ENCODE results near the gene EIF3F. TPM values are rescaled to one million over a fixed set of nuclear protein-coding genes. Genes with fewer than 3 reads are reported as not detected.

EIF3F gene
- total RNA-seq, 1 experiment from 2014 or later, result 197 TPM

DNA sequence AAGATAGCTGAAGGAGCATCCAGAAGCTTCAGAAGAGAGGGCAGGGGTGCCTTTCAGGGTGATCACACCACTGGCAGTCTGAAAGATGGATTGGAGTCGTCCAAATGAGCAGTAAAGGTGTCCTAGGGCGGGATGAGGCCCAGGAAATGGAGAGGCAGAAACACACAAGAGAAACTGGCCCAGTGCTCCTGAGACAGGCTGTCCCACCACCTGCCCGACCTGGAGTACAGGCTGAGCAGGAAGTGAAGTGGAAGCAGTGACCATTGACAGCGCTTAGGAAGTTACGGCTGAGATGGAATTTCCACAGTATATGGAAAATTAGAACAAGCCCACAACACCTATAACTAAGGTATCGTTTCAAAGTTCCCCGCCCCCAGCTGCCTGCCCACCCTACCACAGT is 16.1 kb downstream of the EIF3F start:
- Mint-ChIP-seq H3K4me3 (ENCODE audit: low read depth, unreplicated experiment) (no peak overlapping the region), H3K9me3 (ENCODE audit: low read depth, unreplicated experiment) (no peaks in the 10 kb centered on the region), H3K27me3 (ENCODE audit: unreplicated experiment) (no peaks in the 10 kb centered on the region), H3K4me1 (ENCODE audit: low read depth, unreplicated experiment) (no peaks in the 10 kb centered on the region), H3K27ac (ENCODE audit: unreplicated experiment) (no peak overlapping the region), H3K36me3 (ENCODE audit: insufficient read depth, unreplicated experiment) (peaks cover 16% of the 10 kb centered on the region)
- CTCF ChIA-PET, result no interaction called here
- no peak for TF ChIP-seq CTCF (IDR thresholded peaks at IDR 0.05; ENCODE audit: unreplicated experiment)
- intact Hi-C loops (cut with micrococcal nuclease; ENCODE audit: unreplicated experiment), result no loop called here
- BruUV-seq (replicated peaks), result no TSS peak
- DNase-seq, result no peak

GRCh38 chr11:8004008-8004407 is 16.9 kb downstream of the EIF3F start:
- no peaks in the 10 kb centered on the region for H3K27me3 Mint-ChIP-seq (ENCODE audit: unreplicated experiment)
- no peaks in the 10 kb centered on the region for H3K9me3 Mint-ChIP-seq (ENCODE audit: low read depth, unreplicated experiment)
- no peak overlapping the region for H3K27ac Mint-ChIP-seq (ENCODE audit: unreplicated experiment)
- no peak for DNase-seq
- no peaks in the 10 kb centered on the region for H3K4me1 Mint-ChIP-seq (ENCODE audit: low read depth, unreplicated experiment)
- no peak for TF ChIP-seq CTCF (IDR thresholded peaks at IDR 0.05; ENCODE audit: unreplicated experiment)
- BruUV-seq (replicated peaks), result TSS peak; percentile 9
- CTCF ChIA-PET, result interaction anchor here (1.0 kb wide), 1 partner anchor 95 kb away, joined by 3 read pairs; no protein-coding TSS in a partner anchor
- no peak overlapping the region for H3K4me3 Mint-ChIP-seq (ENCODE audit: low read depth, unreplicated experiment)
- H3K36me3 Mint-ChIP-seq (ENCODE audit: insufficient read depth, unreplicated experiment), result peaks cover 12% of the 10 kb centered on the region
- intact Hi-C loops (cut with micrococcal nuclease; ENCODE audit: unreplicated experiment), result no loop called here

GRCh38 chr11:8005556-8005955 is 18.4 kb downstream of the EIF3F start:
- no TSS peak for BruUV-seq (replicated peaks)
- intact Hi-C loops (cut with micrococcal nuclease; ENCODE audit: unreplicated experiment), result loop anchor here (5.0 kb wide), 1 partner anchor 562 kb away; no protein-coding TSS in a partner anchor
- no peak for DNase-seq
- Mint-ChIP-seq H3K9me3 (ENCODE audit: low read depth, unreplicated experiment) (no peaks in the 10 kb centered on the region), H3K4me1 (ENCODE audit: low read depth, unreplicated experiment) (no peaks in the 10 kb centered on the region), H3K27ac (ENCODE audit: unreplicated experiment) (no peak overlapping the region), H3K4me3 (ENCODE audit: low read depth, unreplicated experiment) (no peak overlapping the region), H3K27me3 (ENCODE audit: unreplicated experiment) (peaks cover 1% of the 10 kb centered on the region), H3K36me3 (ENCODE audit: insufficient read depth, unreplicated experiment) (peaks cover under 1% of the 10 kb centered on the region)
- TF ChIP-seq CTCF (IDR thresholded peaks at IDR 0.05; ENCODE audit: unreplicated experiment), result no peak
- CTCF ChIA-PET, result interaction anchor here (1.3 to 2.2 kb wide), 3 partner anchors 66 to 94 kb away, joined by 3 to 97 read pairs (median 23); no protein-coding TSS in a partner anchor

DNA sequence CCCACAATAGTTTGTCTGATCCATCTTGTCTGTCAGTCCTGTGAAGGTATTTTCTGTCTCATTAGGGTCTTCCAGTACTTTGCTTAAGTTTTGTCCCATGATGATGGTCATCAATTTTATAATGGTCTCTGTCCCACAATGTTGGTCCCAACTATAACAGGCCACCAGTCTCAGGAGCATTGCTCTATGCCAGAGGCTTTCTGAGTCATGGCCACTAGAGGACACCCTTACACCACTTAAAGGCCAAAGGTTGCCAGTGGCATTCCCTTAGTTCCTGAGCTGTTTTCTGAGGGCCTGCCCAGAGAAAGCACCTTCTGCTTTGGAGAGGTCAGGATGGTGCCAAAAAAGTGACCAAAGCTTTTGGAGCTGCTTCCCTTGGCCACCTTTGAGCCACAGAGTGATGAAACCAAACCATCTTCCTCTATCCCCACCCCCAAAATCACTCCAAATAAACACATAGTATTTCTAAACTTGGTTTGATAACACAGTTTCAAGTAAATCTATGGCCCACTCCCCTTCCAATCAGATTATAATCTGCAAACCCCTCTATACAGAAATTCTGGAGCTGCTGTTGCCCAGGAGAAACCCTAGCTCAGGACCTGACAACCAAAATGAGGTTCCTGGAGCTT is 19.3 kb downstream of the EIF3F start:
- peak; percentile 59 for TF ChIP-seq CTCF (IDR thresholded peaks at IDR 0.05; ENCODE audit: unreplicated experiment)
- H3K9me3 Mint-ChIP-seq (ENCODE audit: low read depth, unreplicated experiment), result no peaks in the 10 kb centered on the region
- H3K36me3 Mint-ChIP-seq (ENCODE audit: insufficient read depth, unreplicated experiment), result no peaks in the 10 kb centered on the region
- peaks cover 10% of the 10 kb centered on the region for H3K27me3 Mint-ChIP-seq (ENCODE audit: unreplicated experiment)
- peak; percentile 71 for DNase-seq
- CTCF ChIA-PET, result interaction anchor here (0.6 to 2.2 kb wide), 13 partner anchors 8 to 101 kb away, joined by 3 to 97 read pairs (median 4); no protein-coding TSS in a partner anchor
- no TSS peak for BruUV-seq (replicated peaks)
- H3K4me1 Mint-ChIP-seq (ENCODE audit: low read depth, unreplicated experiment), result no peaks in the 10 kb centered on the region
- no peak overlapping the region for H3K27ac Mint-ChIP-seq (ENCODE audit: unreplicated experiment)
- H3K4me3 Mint-ChIP-seq (ENCODE audit: low read depth, unreplicated experiment), result no peak overlapping the region
- intact Hi-C loops (cut with micrococcal nuclease; ENCODE audit: unreplicated experiment), result loop anchor here (1.0 to 5.0 kb wide), 2 partner anchors 93 to 561 kb away; no protein-coding TSS in a partner anchor
